NCI-H774 (cell line): Measurements from ENCODE around the gene ADCY3.

Experiments
- DNase-seq: peaks from one replicate; lab custom pipeline; 2025; lab: John Stamatoyannopoulos, UW

Gene ADCY3

GRCh38 chr2:24920098-24920808 is at the start of gene ADCY3:
TSS of gene ADCY3 (minus strand) at chr2:24920237. CDS start at chr2:24918987, 1,250 bp downstream.
- peak; percentile 32 for DNase-seq

- DNase-seq: no peak
Observed at GRCh38 chr2:24969784-24970183, 49.7 kb upstream of the ADCY3 start.

- DNase-seq: no peak
Observed at GRCh38 chr2:24961903-24962302, 41.9 kb upstream of the ADCY3 start.

GRCh38 chr2:24959761-24960160 is 39.7 kb upstream of the ADCY3 start:
- no peak for DNase-seq

GRCh38 chr2:24958411-24958935 is 38.4 kb upstream of the ADCY3 start:
- DNase-seq: no peak

GRCh38 chr2:24957976-24958375 is 37.9 kb upstream of the ADCY3 start:
- DNase-seq: no peak

GRCh38 chr2:24957221-24957620 is 37.2 kb upstream of the ADCY3 start:
- DNase-seq: no peak

- DNase-seq: no peak
Observed at GRCh38 chr2:24955921-24956320, 35.9 kb upstream of the ADCY3 start.

GRCh38 chr2:24955232-24955631 is 35.2 kb upstream of the ADCY3 start:
- DNase-seq: no peak

- DNase-seq: no peak
Observed at GRCh38 chr2:24950102-24950501, 30.1 kb upstream of the ADCY3 start.

GRCh38 chr2:24948506-24948905 is 28.5 kb upstream of the ADCY3 start:
- DNase-seq: no peak

- DNase-seq: no peak
Observed at GRCh38 chr2:24947561-24948157, 27.6 kb upstream of the ADCY3 start.

- no peak for DNase-seq
Observed at GRCh38 chr2:24945907-24946306, 25.9 kb upstream of the ADCY3 start.

GRCh38 chr2:24943427-24944053 is 23.5 kb upstream of the ADCY3 start:
- no peak for DNase-seq

GRCh38 chr2:24939353-24939752 is 19.3 kb upstream of the ADCY3 start:
- DNase-seq: no peak

- no peak for DNase-seq
Observed at GRCh38 chr2:24937236-24937635, 17.2 kb upstream of the ADCY3 start.

- DNase-seq: no peak
Observed at GRCh38 chr2:24935145-24935544, 15.1 kb upstream of the ADCY3 start.

GRCh38 chr2:24932715-24933114 is 12.7 kb upstream of the ADCY3 start:
- no peak for DNase-seq

- no peak for DNase-seq
Observed at GRCh38 chr2:24930768-24931167, 10.7 kb upstream of the ADCY3 start.

GRCh38 chr2:24929230-24929629 is 9.2 kb upstream of the ADCY3 start:
- DNase-seq: no peak

- DNase-seq: no peak
Observed at GRCh38 chr2:24928036-24928435, 8.0 kb upstream of the ADCY3 start.

- DNase-seq: no peak
Observed at GRCh38 chr2:24926602-24927252, 6.7 kb upstream of the ADCY3 start.

- no peak for DNase-seq
Observed at GRCh38 chr2:24926220-24926601, 6.2 kb upstream of the ADCY3 start.
